GM19240 (cell line): ENCODE data around the gene CD52.

Experiments used
- DNase-seq: peaks from one replicate; pipeline ENCODE4 v3.0.0; 2011; ENCODE audit warnings: low spot score; ENCODE audit not compliant: insufficient read length

The CD52 gene

DNA sequence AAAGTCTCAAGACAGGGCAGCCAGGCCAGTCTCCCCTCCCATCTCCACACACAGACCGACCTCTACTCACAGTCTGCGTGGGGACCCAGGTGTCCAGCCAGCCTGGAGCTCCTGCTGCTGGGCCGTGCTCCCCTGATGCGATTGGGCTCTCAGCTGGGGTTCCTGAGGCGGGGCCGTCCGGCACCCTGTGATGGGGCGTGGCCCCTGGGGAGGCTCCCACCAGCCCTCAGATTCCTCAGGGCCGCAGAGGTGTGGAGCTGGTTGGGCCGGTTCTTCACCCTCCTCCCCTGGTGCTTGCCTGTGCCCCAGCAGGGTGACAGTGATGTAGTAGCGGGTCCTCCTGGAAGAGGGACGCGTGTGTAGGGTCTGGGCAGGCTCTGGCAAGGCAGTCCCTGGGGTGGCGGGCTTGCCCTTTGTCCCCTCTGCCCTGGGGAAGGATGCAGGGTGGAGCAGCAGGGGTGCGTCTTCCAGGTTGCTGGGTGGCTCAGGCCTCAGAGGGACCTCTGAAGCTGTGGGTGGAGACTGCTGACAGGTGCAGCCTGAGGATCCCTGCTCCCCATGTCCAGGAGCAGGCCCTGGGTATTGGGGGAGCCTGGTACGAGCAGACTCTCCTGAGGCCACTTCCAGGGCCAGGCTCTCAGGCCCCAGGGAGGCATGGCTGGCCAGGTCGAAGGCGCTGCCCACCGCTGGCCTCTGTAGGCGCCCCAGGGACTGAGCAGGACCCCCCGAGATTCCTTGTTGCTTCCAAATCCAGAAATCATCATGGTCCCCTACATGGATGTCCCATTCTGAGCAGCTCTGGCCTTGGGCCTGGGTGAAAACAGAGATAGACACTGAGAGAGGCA lies 36.4 kb downstream of the CD52 start, which contains the start of gene CRYBG2:
CRYBG2 (minus strand) TSS at position 155 of the 845 bp plus-strand sequence. CDS start 7,473 bp downstream, outside the sequence.
- DNase-seq, result no peak

DNA sequence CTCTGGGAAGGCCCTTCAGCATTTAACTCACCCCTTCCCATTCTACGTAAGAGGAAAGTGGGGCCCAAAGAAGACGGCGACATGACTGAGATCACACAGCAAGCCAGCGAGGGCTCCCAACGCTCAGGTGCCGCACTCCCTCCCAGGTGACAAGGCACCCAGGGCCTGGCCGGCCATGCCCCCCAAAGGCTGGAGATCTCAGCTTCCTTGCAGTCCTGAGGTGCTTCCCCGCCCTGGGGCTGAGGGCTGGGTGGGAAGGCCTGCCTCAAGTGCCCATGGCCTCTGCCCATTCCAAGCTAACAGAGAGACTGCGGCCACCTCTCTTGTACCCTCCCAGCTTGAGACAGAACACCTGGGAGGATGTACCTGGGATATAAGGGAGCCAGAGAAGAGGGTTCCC lies 37.2 kb downstream of the CD52 start:
- DNase-seq, result no peak

GRCh38 chr1:26356106-26356505 lies 38.3 kb downstream of the CD52 start:
- no peak for DNase-seq

DNA sequence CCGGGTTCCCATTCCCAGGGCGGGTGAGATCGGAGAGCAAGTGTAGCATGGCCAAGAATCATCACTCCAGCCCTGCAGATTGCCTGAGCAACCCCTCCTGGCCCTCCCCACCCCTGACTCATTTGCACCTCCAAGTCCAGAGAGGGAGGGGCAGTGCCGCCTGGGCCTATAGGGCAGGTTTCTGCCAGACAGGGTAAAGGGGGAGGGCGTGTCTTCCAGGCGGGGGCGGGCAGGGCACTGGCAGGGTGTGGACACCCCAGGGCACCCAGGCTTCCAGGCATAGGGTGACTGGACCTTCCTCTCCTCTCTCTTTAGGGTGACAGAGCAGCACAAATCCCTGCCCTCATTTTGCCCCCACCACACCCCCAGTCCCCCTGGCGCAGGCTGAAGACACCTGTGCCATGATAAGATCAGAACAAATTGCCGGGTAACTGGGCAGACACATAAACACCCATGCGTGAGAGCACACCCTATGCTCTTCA lies 39.4 kb downstream of the CD52 start:
- no peak for DNase-seq

DNA sequence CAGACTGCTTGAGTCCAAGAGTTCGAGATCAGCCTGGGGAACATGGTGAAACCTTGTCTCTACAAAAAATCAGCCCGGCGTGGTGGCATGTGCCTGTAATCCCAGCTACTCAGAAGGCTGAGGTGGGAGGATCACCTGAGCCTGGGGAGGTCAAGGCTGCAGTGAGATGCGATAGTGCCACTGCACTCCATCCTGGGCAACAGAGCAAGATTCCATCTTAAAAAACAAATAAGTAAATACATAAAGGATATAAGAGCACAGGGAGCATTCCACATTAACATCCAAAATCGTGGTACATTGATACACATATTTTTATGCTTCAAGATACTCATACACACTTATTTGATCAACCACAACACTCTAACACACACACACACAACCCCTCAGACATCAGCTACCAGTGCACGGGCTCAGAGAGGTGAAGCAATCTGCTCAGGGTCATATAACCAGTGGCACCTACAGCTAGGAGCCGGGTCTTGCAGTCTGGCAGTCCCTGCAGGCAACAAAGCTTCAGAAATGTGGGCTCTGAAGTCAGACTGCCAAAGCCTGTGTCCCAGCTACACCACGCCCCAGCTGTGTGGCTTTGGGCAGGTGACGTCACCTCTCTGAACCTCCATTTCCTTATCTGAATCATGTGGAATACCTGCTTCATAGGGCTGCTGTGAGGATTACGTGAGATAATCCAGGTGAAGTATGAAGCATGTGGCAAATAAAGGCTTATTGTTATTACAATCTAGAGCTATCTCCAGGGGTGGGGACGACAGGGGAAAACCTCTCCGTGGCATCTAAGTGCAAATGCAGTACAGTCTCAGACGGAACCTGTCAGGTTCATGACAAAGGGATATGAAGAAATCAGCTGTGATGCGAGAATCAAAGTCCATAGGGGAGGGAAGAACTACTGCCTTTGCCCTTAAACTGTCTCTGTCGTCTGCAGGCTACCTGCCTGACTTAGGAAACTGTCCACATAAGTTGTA lies 40.9 kb downstream of the CD52 start:
- DNase-seq, result no peak

DNA sequence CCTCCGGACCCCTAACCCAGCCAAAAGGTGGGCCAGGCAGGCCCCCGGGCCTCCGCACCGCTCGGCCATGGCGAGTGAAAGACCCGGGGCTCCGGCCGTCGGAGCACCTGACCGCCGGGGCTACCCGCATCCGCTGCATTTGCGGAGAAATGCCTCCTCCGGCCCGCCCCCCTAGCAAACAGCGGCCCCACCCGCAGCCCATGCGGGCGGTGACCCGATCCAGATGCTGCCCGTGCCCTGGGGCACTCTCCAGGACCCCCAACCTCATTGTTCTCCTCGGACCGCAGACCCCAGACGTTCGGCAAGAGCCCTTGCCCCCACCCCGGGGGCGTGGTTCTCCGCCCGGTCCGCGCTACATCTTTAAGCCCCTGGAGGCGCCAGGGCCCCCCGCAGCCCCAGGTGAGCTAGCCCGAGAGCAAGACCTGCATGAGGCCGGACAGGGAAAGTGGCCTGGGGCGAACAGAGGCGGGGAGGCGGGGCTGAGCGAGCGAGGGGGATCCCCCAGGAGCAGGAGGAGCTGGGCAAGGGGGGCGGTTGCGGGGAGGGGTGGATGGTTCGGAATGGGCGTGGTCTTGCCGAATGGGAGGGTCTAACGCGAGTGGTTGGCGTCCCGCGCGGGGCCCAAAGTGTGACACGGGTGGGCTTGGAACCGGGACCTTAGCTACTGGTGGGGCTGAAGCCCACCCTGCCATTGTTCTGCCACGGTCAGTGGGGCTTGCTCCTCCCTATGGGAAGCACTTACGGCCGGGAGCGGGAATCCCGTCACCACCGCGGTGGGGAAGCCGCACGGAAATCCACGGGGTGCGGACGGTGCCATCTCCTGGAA lies 42.4 kb downstream of the CD52 start:
- no peak for DNase-seq

DNA sequence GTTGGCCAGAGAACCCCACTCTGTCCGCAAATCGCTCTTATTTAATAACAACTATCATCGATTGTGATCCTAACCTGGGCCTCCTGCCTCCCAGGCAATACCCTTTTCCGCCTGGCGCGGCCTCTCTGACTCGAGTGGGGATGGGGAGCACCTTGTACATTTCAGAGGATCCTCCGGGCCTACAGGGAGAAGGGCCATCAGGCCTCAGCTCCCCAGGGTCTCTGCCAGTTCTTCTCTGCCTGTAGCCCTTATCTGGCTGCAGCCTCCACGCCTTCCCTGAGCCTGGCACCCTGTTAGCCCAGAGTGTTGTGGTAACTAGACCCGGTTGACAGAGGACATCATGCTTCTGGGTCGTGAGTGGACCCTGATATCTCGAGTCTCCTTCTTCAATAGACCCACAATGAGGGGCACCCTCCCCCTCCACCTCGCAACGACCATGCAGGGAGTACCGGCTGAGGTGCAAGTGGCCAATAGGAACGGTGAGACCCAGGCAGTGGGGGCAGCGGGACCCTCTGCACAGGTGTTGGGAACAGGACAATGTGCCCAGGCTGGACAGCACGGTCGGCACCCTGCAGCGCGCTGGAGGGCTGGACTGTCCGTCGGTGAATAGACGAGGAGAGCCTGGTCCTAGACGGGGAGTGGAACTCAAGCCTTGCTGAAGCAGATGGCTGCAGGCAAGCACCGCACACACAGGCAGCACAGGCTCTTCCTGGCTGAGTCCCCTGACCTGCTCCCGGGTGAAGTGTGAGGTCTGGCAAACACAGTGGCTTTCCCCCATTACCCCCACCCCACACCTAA lies 43.2 kb downstream of the CD52 start:
- no peak for DNase-seq

GRCh38 chr1:26361605-26362122 lies 43.9 kb downstream of the CD52 start:
- no peak for DNase-seq

- DNase-seq, result no peak
These were observed 44.6 kb downstream of the CD52 start for GRCh38 chr1:26362331-26362730.

- DNase-seq, result peak; percentile 90
These were observed 46.0 kb downstream of the CD52 start for GRCh38 chr1:26363549-26364448.

DNA sequence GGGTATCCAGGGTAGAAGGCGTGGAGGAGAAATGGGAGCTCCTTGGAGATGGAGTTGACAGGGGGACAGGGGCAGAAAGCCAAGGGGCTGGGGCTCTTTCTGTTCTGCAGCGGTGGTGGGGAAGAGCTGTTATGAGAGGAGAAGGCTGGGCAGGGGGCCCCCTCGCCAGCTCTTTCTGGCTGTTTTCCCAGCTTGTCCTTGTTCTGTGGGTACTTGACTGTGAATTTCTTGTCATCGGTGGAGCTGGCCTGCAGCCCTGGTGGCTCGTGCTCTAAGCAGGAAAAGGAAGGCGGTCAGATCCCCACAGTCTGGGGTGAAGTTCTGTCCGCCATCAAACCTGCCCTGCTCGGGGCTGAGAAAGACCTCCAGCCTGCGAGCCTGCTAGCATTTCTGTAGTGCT lies 47.2 kb downstream of the CD52 start:
- DNase-seq, result no peak

DNA sequence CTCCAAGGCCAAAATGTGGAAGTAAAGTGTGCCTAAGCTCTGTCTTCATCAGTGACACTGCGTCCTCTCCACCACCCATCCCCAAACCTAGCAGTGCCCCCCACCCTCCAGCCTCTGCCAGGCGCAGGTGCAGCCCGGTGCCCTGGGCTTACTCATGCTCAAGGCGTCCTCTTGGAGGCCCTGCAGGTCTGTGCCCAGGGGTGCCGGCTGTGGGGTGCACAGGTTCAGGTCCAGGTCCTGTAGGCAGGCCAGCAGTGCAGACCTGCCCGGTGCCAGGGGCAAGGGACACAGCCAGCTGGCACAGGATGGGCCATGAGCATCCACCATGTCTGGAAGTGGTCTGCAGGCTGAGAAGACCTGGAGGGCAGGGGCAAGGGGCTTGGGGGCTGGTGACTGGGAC lies 49.7 kb downstream of the CD52 start:
- DNase-seq, result no peak

DNA sequence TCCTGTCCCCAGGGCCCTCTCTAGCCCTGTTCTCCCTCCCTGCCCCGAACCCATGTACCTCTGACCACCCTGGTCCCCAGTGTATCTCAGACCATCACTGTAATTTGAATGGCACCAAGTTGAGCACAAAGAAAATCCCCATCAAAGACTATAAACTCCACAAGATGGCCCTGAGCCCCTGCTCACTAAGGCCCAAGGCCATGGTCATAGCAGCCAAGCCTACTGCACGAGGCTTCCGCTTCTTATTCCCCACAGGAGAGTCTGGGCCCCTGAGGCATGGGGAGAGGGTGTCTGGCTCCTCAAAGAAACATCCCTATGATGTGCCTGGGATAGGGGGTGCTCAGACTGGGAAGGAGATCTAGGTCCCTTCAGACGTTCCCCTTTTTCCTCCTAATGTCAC lies 50.2 kb downstream of the CD52 start:
- no peak for DNase-seq

GRCh38 chr1:26368486-26368885 lies 50.7 kb downstream of the CD52 start:
- DNase-seq, result no peak
